MG63 (cell line): ENCODE data around the gene CCR7. TPM values are rescaled to one million over a fixed set of nuclear protein-coding genes. Genes with fewer than 3 reads are reported as not detected.
A peak's percentile ranks its signal among the peaks of the same experiment; 100 is the strongest.

Experiments
- DNase-seq: peaks from one replicate; pipeline ENCODE4 v3.0.0-alpha.2; 2020
- H3K27me3 ChIP-seq: fragments of 250-450 bp; sonication (Bioruptor Pico); 2 replicates; pipeline ENCODE4 v1.5.1; 2020; ENCODE audit warnings: mild to moderate bottlenecking, moderate library complexity
- H3K36me3 ChIP-seq: fragments of 250-450 bp; sonication (Bioruptor Pico); 2 replicates; pipeline ENCODE4 v1.5.1; 2020; ENCODE audit warnings: mild to moderate bottlenecking, moderate library complexity
- H3K4me3 ChIP-seq: fragments of 250-450 bp; sonication (Bioruptor Pico); 2 replicates; pipeline ENCODE4 v1.5.1; 2020; ENCODE audit warnings: mild to moderate bottlenecking, moderate library complexity
- H3K9me3 ChIP-seq: fragments of 250-450 bp; sonication (Bioruptor Pico); 2 replicates; pipeline ENCODE4 v1.5.1; 2020; ENCODE audit warnings: mild to moderate bottlenecking, moderate library complexity
- total RNA-seq: library from RNA; depleted of rRNA; stranded (reverse); fragments of >200 nt; shearing (Covaris generic); gene quantifications from 2 replicates; pipeline ENCODE4 v1.2.3, GENCODE V29; 2014; ENCODE audit warnings: low replicate concordance

The CCR7 gene
- total RNA-seq, 1 experiment from 2014 or later: not detected

- Histone ChIP-seq H3K9me3 (no peaks in the 10 kb centered on the region), H3K27me3 (no peaks in the 10 kb centered on the region), H3K4me3 (no peak overlapping the region), H3K36me3 (no peaks in the 10 kb centered on the region)
- no peak for DNase-seq
These were observed 7.6 kb downstream of the CCR7 start for GRCh38 chr17:40557531-40558299.

GRCh38 chr17:40556884-40557414, 8.3 kb downstream of the CCR7 start:
- Histone ChIP-seq H3K36me3 (no peaks in the 10 kb centered on the region), H3K4me3 (no peak overlapping the region), H3K27me3 (no peaks in the 10 kb centered on the region), H3K9me3 (no peaks in the 10 kb centered on the region)
- DNase-seq: no peak

GRCh38 chr17:40556198-40556661, 9.0 kb downstream of the CCR7 start:
- DNase-seq: no peak
- no peaks in the 10 kb centered on the region for H3K27me3 ChIP-seq

GRCh38 chr17:40555296-40556190, 9.7 kb downstream of the CCR7 start:
- H3K9me3 ChIP-seq: no peaks in the 10 kb centered on the region
- H3K36me3 ChIP-seq: no peaks in the 10 kb centered on the region
- H3K27me3 ChIP-seq: no peaks in the 10 kb centered on the region
- no peak for DNase-seq
- no peak overlapping the region for H3K4me3 ChIP-seq

More at GRCh38 chr17:40556198-40556661, 9.0 kb downstream of the CCR7 start:
- H3K9me3 ChIP-seq: no peaks in the 10 kb centered on the region
- H3K36me3 ChIP-seq: no peaks in the 10 kb centered on the region
- H3K4me3 ChIP-seq: no peak overlapping the region

GRCh38 chr17:40554646-40555295, 10.5 kb downstream of the CCR7 start:
- Histone ChIP-seq H3K27me3 (no peaks in the 10 kb centered on the region), H3K9me3 (no peaks in the 10 kb centered on the region), H3K4me3 (no peak overlapping the region), H3K36me3 (no peaks in the 10 kb centered on the region)
- no peak for DNase-seq

- no peak for DNase-seq
- Histone ChIP-seq H3K27me3 (no peaks in the 10 kb centered on the region), H3K36me3 (no peaks in the 10 kb centered on the region), H3K4me3 (no peak overlapping the region), H3K9me3 (no peaks in the 10 kb centered on the region)
These were observed 11.4 kb downstream of the CCR7 start for GRCh38 chr17:40553694-40554534.

GRCh38 chr17:40552806-40553693, 12.2 kb downstream of the CCR7 start:
- no peak overlapping the region for H3K4me3 ChIP-seq
- no peak for DNase-seq
- no peaks in the 10 kb centered on the region for H3K9me3 ChIP-seq
- H3K36me3 ChIP-seq: no peaks in the 10 kb centered on the region
- H3K27me3 ChIP-seq: no peaks in the 10 kb centered on the region

- no peaks in the 10 kb centered on the region for H3K9me3 ChIP-seq
- H3K36me3 ChIP-seq: no peaks in the 10 kb centered on the region
- H3K4me3 ChIP-seq: no peak overlapping the region
- H3K27me3 ChIP-seq: no peaks in the 10 kb centered on the region
- peak; percentile 40 for DNase-seq
These were observed 13.1 kb downstream of the CCR7 start for GRCh38 chr17:40551879-40552768.

- peak; percentile 76 for DNase-seq
- H3K36me3 ChIP-seq: no peaks in the 10 kb centered on the region
- H3K27me3 ChIP-seq: no peaks in the 10 kb centered on the region
- no peaks in the 10 kb centered on the region for H3K9me3 ChIP-seq
- H3K4me3 ChIP-seq: no peak overlapping the region
These were observed 14.0 kb downstream of the CCR7 start for GRCh38 chr17:40551091-40551878.

- DNase-seq: peak; percentile 48
- Histone ChIP-seq H3K4me3 (no peak overlapping the region), H3K9me3 (no peaks in the 10 kb centered on the region), H3K36me3 (no peaks in the 10 kb centered on the region), H3K27me3 (no peaks in the 10 kb centered on the region)
These were observed 14.7 kb downstream of the CCR7 start for GRCh38 chr17:40550608-40551007.

GRCh38 chr17:40548982-40549685, 16.1 kb downstream of the CCR7 start:
- H3K36me3 ChIP-seq: no peaks in the 10 kb centered on the region
- no peaks in the 10 kb centered on the region for H3K9me3 ChIP-seq
- DNase-seq: peak; percentile 87
- no peak overlapping the region for H3K4me3 ChIP-seq
- H3K27me3 ChIP-seq: no peaks in the 10 kb centered on the region

- H3K27me3 ChIP-seq: no peaks in the 10 kb centered on the region
- H3K4me3 ChIP-seq: no peak overlapping the region
- no peaks in the 10 kb centered on the region for H3K36me3 ChIP-seq
- no peak for DNase-seq
- no peaks in the 10 kb centered on the region for H3K9me3 ChIP-seq
These were observed 16.7 kb downstream of the CCR7 start for GRCh38 chr17:40548491-40548981.
